ENCODE results near the gene RSF1. TPM values are rescaled to one million over a fixed set of nuclear protein-coding genes. Genes with fewer than 3 reads are reported as not detected.

The RSF1 gene
- total RNA-seq, 1 experiment from 2014 or later: 62.0 TPM

GRCh38 chr11:77687088-77687487 is 133.4 kb downstream of the RSF1 start:
- intact Hi-C loops (cut with micrococcal nuclease): no loop called here
- BruUV-seq (replicated peaks): no TSS peak
- POLR2A ChIA-PET: interaction anchor here (0.6 to 1.1 kb wide), 2 partner anchors 11 to 36 kb away, joined by 3 read pairs; no protein-coding TSS in a partner anchor
- Mint-ChIP-seq H3K36me3 (ENCODE audit: insufficient read depth, unreplicated experiment) (peaks cover 61% of the 10 kb centered on the region), H3K9me3 (ENCODE audit: unreplicated experiment) (no peaks in the 10 kb centered on the region), H3K27me3 (ENCODE audit: insufficient read depth, unreplicated experiment) (no peaks in the 10 kb centered on the region), H3K27ac (ENCODE audit: low read depth, unreplicated experiment) (no peak overlapping the region), H3K4me1 (ENCODE audit: insufficient read depth, unreplicated experiment) (no peaks in the 10 kb centered on the region), H3K4me3 (ENCODE audit: unreplicated experiment) (no peak overlapping the region)
- TF ChIP-seq, protein P1, sequence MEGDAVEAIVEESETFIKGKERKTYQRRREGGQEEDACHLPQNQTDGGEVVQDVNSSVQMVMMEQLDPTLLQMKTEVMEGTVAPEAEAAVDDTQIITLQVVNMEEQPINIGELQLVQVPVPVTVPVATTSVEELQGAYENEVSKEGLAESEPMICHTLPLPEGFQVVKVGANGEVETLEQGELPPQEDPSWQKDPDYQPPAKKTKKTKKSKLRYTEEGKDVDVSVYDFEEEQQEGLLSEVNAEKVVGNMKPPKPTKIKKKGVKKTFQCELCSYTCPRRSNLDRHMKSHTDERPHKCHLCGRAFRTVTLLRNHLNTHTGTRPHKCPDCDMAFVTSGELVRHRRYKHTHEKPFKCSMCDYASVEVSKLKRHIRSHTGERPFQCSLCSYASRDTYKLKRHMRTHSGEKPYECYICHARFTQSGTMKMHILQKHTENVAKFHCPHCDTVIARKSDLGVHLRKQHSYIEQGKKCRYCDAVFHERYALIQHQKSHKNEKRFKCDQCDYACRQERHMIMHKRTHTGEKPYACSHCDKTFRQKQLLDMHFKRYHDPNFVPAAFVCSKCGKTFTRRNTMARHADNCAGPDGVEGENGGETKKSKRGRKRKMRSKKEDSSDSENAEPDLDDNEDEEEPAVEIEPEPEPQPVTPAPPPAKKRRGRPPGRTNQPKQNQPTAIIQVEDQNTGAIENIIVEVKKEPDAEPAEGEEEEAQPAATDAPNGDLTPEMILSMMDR (IDR thresholded peaks at IDR 0.05; ENCODE audit: unreplicated experiment): no peak
- CTCF ChIA-PET: interaction anchor here (0.6 kb wide), 1 partner anchor 15 kb away, joined by 3 read pairs; no protein-coding TSS in a partner anchor
- no peak for DNase-seq (ENCODE audit: unreplicated experiment)

DNA sequence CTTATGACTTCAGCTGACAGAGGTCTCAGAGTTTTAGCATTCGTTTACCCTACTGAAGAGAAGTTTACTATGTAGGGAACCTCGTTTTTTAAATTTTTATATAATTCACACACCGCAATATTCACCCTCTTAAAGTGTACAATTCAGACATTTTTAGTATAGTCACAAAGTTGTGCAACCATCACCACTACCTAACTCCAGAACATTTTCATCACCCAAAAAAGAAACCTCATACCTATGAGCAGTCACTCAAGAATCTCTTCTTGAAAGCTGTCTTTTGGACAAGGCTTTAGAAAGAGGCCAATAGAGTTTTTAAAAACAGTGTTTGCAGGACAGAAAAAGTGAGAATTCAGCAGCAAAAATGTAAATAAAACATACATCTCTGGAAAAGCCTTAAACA is 143.4 kb downstream of the RSF1 start:
- Mint-ChIP-seq H3K36me3 (ENCODE audit: insufficient read depth, unreplicated experiment) (peaks cover 79% of the 10 kb centered on the region), H3K4me3 (ENCODE audit: unreplicated experiment) (no peak overlapping the region), H3K9me3 (ENCODE audit: unreplicated experiment) (no peaks in the 10 kb centered on the region), H3K27ac (ENCODE audit: low read depth, unreplicated experiment) (peak overlapping the region; percentile 10), H3K27me3 (ENCODE audit: insufficient read depth, unreplicated experiment) (no peaks in the 10 kb centered on the region), H3K4me1 (ENCODE audit: insufficient read depth, unreplicated experiment) (peaks cover 6% of the 10 kb centered on the region)
- CTCF ChIA-PET: no interaction called here
- intact Hi-C loops (cut with micrococcal nuclease): no loop called here
- BruUV-seq (replicated peaks): no TSS peak
- TF ChIP-seq, protein P1 (IDR thresholded peaks at IDR 0.05; ENCODE audit: unreplicated experiment): no peak
- no peak for DNase-seq (ENCODE audit: unreplicated experiment)
- POLR2A ChIA-PET: no interaction called here

- H3K36me3 Mint-ChIP-seq (ENCODE audit: insufficient read depth, unreplicated experiment): peaks cover 91% of the 10 kb centered on the region
- H3K4me3 Mint-ChIP-seq (ENCODE audit: unreplicated experiment): no peak overlapping the region
- H3K9me3 Mint-ChIP-seq (ENCODE audit: unreplicated experiment): no peaks in the 10 kb centered on the region
- intact Hi-C loops (cut with micrococcal nuclease): no loop called here
- TF ChIP-seq, protein P1 (IDR thresholded peaks at IDR 0.05; ENCODE audit: unreplicated experiment): no peak
- no TSS peak for BruUV-seq (replicated peaks)
- H3K27ac Mint-ChIP-seq (ENCODE audit: low read depth, unreplicated experiment): no peak overlapping the region
- H3K4me1 Mint-ChIP-seq (ENCODE audit: insufficient read depth, unreplicated experiment): peaks cover 10% of the 10 kb centered on the region
- CTCF ChIA-PET: interaction anchor here (0.6 kb wide), 1 partner anchor 103 kb away, joined by 3 read pairs; no protein-coding TSS in a partner anchor
- POLR2A ChIA-PET: interaction anchor here (0.7 kb wide), 1 partner anchor 9 kb away, joined by 4 read pairs; no protein-coding TSS in a partner anchor
- H3K27me3 Mint-ChIP-seq (ENCODE audit: insufficient read depth, unreplicated experiment): no peaks in the 10 kb centered on the region
- DNase-seq (ENCODE audit: unreplicated experiment): peak; percentile 79
These were observed 148.3 kb downstream of the RSF1 start for GRCh38 chr11:77672264-77672663.

- no peaks in the 10 kb centered on the region for H3K9me3 Mint-ChIP-seq (ENCODE audit: unreplicated experiment)
- DNase-seq (ENCODE audit: unreplicated experiment): no peak
- peaks cover 6% of the 10 kb centered on the region for H3K4me1 Mint-ChIP-seq (ENCODE audit: insufficient read depth, unreplicated experiment)
- TF ChIP-seq, protein P1 (IDR thresholded peaks at IDR 0.05; ENCODE audit: unreplicated experiment): no peak
- H3K27ac Mint-ChIP-seq (ENCODE audit: low read depth, unreplicated experiment): peak overlapping the region; percentile 7
- intact Hi-C loops (cut with micrococcal nuclease): no loop called here
- H3K36me3 Mint-ChIP-seq (ENCODE audit: insufficient read depth, unreplicated experiment): peaks cover 70% of the 10 kb centered on the region
- BruUV-seq (replicated peaks): no TSS peak
- H3K4me3 Mint-ChIP-seq (ENCODE audit: unreplicated experiment): no peak overlapping the region
- ChIA-PET POLR2A (interaction anchor here (1.4 to 1.6 kb wide), 2 partner anchors 10 to 14 kb away, joined by 5 to 6 read pairs; no protein-coding TSS in a partner anchor), CTCF (interaction anchor here (1.3 kb wide), 1 partner anchor 125 kb away, joined by 3 read pairs; no protein-coding TSS in a partner anchor)
- no peaks in the 10 kb centered on the region for H3K27me3 Mint-ChIP-seq (ENCODE audit: insufficient read depth, unreplicated experiment)
These were observed 150.5 kb downstream of the RSF1 start for GRCh38 chr11:77669848-77670511.
